AG09309 (cell line): ENCODE data around the gene PEX10.
A peak's percentile ranks its signal among the peaks of the same experiment; 100 is the strongest.

Source experiments
- DNase-seq: peaks from one replicate; pipeline ENCODE4 v3.0.0-alpha.2; 2010; ENCODE audit warnings: low read depth
- H3K4me3 ChIP-seq: 2 replicates; pipeline ENCODE4 v1.5.1; 2011; ENCODE audit warnings: mild to moderate bottlenecking, low read depth, low read length, moderate library complexity; ENCODE audit not compliant: control insufficient read depth
- TF ChIP-seq, protein P1 (sequence below): IDR thresholded peaks from 2 replicates; pipeline ENCODE4 v1.5.1; 2011; ENCODE audit warnings: mild to moderate bottlenecking, low read depth, low read length, inconsistent platforms; ENCODE audit not compliant: insufficient read depth, control insufficient read depth; ENCODE audit errors: missing control alignments

The PEX10 gene

DNA sequence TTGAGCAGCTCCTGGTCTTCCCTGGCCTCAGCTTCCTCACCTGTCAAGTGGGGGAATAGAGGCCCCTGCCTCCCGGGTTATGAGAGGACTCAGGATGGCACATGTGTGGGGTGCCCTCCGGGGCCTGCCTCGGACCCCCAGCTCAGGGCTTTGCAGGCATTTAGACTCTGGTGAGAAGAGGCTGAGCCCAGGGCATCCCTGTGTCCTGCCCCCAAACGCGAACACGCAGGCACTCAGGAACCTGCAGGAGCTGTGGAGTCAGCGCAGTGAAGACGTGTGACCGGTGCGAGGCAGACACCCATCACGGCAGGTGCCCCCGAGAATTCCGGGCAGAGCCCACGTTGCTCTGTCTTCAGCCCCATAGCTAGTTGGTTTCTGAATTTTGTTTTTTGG lies 5.5 kb upstream of the PEX10 start:
- H3K4me3 ChIP-seq, result no peak overlapping the region
- TF ChIP-seq, protein P1, sequence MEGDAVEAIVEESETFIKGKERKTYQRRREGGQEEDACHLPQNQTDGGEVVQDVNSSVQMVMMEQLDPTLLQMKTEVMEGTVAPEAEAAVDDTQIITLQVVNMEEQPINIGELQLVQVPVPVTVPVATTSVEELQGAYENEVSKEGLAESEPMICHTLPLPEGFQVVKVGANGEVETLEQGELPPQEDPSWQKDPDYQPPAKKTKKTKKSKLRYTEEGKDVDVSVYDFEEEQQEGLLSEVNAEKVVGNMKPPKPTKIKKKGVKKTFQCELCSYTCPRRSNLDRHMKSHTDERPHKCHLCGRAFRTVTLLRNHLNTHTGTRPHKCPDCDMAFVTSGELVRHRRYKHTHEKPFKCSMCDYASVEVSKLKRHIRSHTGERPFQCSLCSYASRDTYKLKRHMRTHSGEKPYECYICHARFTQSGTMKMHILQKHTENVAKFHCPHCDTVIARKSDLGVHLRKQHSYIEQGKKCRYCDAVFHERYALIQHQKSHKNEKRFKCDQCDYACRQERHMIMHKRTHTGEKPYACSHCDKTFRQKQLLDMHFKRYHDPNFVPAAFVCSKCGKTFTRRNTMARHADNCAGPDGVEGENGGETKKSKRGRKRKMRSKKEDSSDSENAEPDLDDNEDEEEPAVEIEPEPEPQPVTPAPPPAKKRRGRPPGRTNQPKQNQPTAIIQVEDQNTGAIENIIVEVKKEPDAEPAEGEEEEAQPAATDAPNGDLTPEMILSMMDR, result no peak
- no peak for DNase-seq

GRCh38 chr1:2417083-2417832 lies 4.9 kb upstream of the PEX10 start:
- TF ChIP-seq, protein P1, result no peak
- H3K4me3 ChIP-seq, result no peak overlapping the region

GRCh38 chr1:2416403-2416802 lies 4.0 kb upstream of the PEX10 start:
- H3K4me3 ChIP-seq, result no peak overlapping the region
- TF ChIP-seq, protein P1, result no peak
- no peak for DNase-seq

More at GRCh38 chr1:2417083-2417832, 4.9 kb upstream of the PEX10 start:
- no peak for DNase-seq

- DNase-seq, result no peak
- TF ChIP-seq, protein P1, result no peak
- H3K4me3 ChIP-seq, result no peak overlapping the region
Measured at GRCh38 chr1:2415801-2416208, 3.4 kb upstream of the PEX10 start.

GRCh38 chr1:2415337-2415736 lies 3.0 kb upstream of the PEX10 start:
- no peak for DNase-seq
- no peak overlapping the region for H3K4me3 ChIP-seq
- TF ChIP-seq, protein P1, result no peak

DNA sequence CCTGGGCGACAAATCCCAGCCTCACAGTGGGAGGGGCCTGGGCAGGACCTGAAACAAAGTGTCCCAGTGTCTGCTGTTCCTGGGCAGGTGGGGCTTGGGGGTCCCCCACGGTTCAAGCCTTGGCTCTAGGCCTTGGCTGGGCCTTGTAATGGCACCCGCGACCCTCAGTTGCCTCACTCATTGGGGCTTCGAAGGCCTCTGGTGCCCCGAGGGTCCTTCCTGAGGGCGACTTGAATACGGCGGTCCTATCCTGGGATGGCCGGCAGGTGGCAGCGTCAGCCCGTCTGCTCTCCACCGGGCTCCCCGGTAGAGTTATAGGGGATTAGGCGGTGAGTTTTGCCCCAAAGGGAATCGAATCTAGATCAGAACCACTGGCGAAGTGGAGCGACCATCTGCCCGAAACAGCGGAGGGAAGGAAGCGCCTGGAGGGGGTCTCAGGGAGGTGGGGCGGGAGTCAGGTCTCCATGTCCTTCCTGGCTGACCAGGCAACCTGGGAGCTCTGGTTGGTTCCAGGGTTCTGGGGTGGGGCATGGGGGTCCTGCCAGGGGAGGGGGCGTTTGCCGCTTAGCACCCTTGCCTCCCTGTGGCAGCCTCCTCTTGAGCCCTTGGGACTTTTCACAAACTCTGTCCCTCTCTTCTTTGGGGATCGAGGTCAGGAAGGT lies 2.1 kb upstream of the PEX10 start:
- DNase-seq, result no peak
- no peak overlapping the region for H3K4me3 ChIP-seq
- TF ChIP-seq, protein P1, result peak; percentile 94
